Fibroblast of villous mesenchyme (primary cell): ENCODE results near the gene SWT1. TPM values are rescaled to one million over a fixed set of nuclear protein-coding genes. Genes with fewer than 3 reads are reported as not detected.

Experiments
- DNase-seq: peaks from one replicate; pipeline ENCODE4 v3.0.0-alpha.2; 2010; ENCODE audit warnings: low read depth
- H3K4me3 ChIP-seq: 2 replicates; pipeline ENCODE4 v1.5.1; 2011; ENCODE audit warnings: low read depth, mild to moderate bottlenecking, low read length
- CTCF ChIP-seq: IDR thresholded peaks from 2 replicates; pipeline ENCODE4 v1.5.1; 2012; ENCODE audit warnings: low read depth, mild to moderate bottlenecking, low read length; ENCODE audit not compliant: insufficient read depth
- total RNA-seq: library from RNA; depleted of rRNA; stranded (reverse); fragments of >200 nt; gene quantifications from 2 replicates; pipeline ENCODE4 v1.2.3, GENCODE V29; 2012

The SWT1 gene
- total RNA-seq, 1 donor = 5.2 TPM

DNA sequence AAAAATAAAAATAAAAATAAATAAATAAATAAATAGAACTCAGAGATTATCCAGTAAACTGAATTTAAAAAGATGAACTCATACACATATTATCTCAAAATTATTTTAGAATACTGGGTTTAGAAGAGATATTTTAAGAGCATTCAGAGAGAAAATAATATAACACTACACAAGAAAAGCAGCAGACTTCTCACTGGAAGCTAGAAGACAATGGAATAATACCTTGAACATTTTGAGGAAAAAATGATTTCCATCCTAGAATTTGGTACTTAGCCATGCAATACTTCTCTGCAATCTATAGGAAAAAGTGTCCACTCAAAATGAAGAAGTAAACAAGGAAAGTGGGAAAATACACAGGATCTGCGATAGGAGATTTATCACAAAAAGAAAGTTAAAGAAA, 24.4 kb upstream of the SWT1 start:
- no peak overlapping the region for H3K4me3 ChIP-seq
- no peak for TF ChIP-seq CTCF
- no peak for DNase-seq

DNA sequence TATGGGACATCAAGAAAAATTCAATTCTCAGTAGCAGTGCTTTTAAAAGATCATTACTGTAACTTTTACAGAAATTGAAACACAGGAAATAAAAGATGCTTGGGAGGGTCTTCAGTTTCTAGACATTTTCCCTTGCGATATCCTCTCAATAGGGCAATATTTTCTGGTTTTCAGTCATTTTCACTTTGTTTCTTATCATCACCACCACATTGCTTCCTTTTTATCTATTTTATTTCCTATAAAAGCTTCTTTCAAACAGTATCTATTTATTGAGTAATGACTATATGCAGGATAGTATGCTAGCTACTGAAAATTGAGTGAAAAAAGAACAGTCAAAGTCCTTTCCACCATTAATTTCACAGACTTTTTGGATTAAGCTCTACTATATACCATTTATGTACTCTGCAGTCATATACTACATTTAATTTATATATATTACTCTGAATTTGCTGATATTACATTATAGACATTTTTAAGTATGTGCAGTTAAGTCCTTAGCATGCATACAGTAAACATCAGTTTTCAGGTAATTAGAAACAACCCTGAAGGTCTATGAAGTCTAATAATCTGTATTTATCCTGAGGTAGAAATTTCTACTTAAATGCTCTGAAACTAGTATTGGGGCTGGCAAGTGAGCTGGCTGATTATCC, 18.9 kb upstream of the SWT1 start:
- no peak overlapping the region for H3K4me3 ChIP-seq
- DNase-seq = no peak
- TF ChIP-seq CTCF = no peak

GRCh38 chr1:185139246-185139645, 17.7 kb upstream of the SWT1 start:
- no peak for TF ChIP-seq CTCF
- no peak overlapping the region for H3K4me3 ChIP-seq
- no peak for DNase-seq

DNA sequence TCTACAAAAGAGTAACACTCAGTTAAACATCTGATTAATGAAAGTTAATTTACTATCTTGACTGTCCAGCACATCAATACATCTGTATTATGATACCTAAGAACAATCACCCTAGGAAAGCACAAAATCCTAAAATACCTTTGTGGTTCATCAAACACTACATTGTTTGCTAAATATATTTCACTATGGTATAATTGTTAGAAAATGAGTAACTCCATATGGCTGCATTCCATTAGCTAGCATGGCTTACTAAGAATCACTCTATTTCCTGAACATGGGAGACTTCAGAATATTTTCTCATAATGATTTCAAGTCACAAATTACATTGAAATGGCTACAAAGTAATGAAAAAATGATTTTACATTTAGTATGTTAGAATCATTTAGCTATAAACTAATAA, 12.7 kb upstream of the SWT1 start:
- H3K4me3 ChIP-seq = no peak overlapping the region
- no peak for TF ChIP-seq CTCF
- DNase-seq = no peak

- no peak overlapping the region for H3K4me3 ChIP-seq
- no peak for DNase-seq
- TF ChIP-seq CTCF = no peak
Observed at GRCh38 chr1:185151215-185151614, 5.8 kb upstream of the SWT1 start.

GRCh38 chr1:185152187-185152767, 4.7 kb upstream of the SWT1 start:
- H3K4me3 ChIP-seq = no peak overlapping the region
- peak; percentile 15 for DNase-seq
- TF ChIP-seq CTCF = no peak
